ENCODE measurements around the gene EIF4EBP3.

The EIF4EBP3 gene

GRCh38 chr5:140513124-140513523, 34.3 kb upstream of the EIF4EBP3 start:
- TF ChIP-seq MAX (IDR thresholded peaks at IDR 0.05; ENCODE audit: low read depth, low read length) (no peak), MYC (IDR thresholded peaks at IDR 0.05; ENCODE audit: low read depth, low read length) (no peak), POLR2A (IDR thresholded peaks at IDR 0.05; ENCODE audit: extremely low read depth, insufficient read length) (no peak), CTCF (IDR thresholded peaks at IDR 0.05; ENCODE audit: low read depth, low read length) (no peak)
- no peak overlapping the region for H3K4me3 ChIP-seq (ENCODE audit: low read depth, low read length)
- no peak for DNase-seq (ENCODE audit: low read depth)

GRCh38 chr5:140524003-140524402, 23.5 kb upstream of the EIF4EBP3 start:
- H3K4me3 ChIP-seq (ENCODE audit: low read depth, low read length), result no peak overlapping the region
- TF ChIP-seq CTCF (IDR thresholded peaks at IDR 0.05; ENCODE audit: low read depth, low read length) (no peak), MYC (IDR thresholded peaks at IDR 0.05; ENCODE audit: low read depth, low read length) (no peak), MAX (IDR thresholded peaks at IDR 0.05; ENCODE audit: low read depth, low read length) (no peak), POLR2A (IDR thresholded peaks at IDR 0.05; ENCODE audit: extremely low read depth, insufficient read length) (no peak)
- DNase-seq (ENCODE audit: low read depth), result no peak

- DNase-seq (ENCODE audit: low read depth), result no peak
- TF ChIP-seq MAX (IDR thresholded peaks at IDR 0.05; ENCODE audit: low read depth, low read length), result no peak
- TF ChIP-seq MYC (IDR thresholded peaks at IDR 0.05; ENCODE audit: low read depth, low read length), result no peak
- TF ChIP-seq CTCF (IDR thresholded peaks at IDR 0.05; ENCODE audit: low read depth, low read length), result no peak
- TF ChIP-seq POLR2A (IDR thresholded peaks at IDR 0.05; ENCODE audit: extremely low read depth, insufficient read length), result no peak
- no peak overlapping the region for H3K4me3 ChIP-seq (ENCODE audit: low read depth, low read length)
Measured at GRCh38 chr5:140540227-140540626, 7.2 kb upstream of the EIF4EBP3 start.

- DNase-seq (ENCODE audit: low read depth), result no peak
- TF ChIP-seq CTCF (IDR thresholded peaks at IDR 0.05; ENCODE audit: low read depth, low read length), result no peak
- TF ChIP-seq POLR2A (IDR thresholded peaks at IDR 0.05; ENCODE audit: extremely low read depth, insufficient read length), result no peak
- no peak for TF ChIP-seq MYC (IDR thresholded peaks at IDR 0.05; ENCODE audit: low read depth, low read length)
- TF ChIP-seq MAX (IDR thresholded peaks at IDR 0.05; ENCODE audit: low read depth, low read length), result no peak
- H3K4me3 ChIP-seq (ENCODE audit: low read depth, low read length), result no peak overlapping the region
Measured at GRCh38 chr5:140542972-140543371, 4.5 kb upstream of the EIF4EBP3 start.

GRCh38 chr5:140544986-140545385, 2.5 kb upstream of the EIF4EBP3 start:
- DNase-seq (ENCODE audit: low read depth), result no peak
- no peak overlapping the region for H3K4me3 ChIP-seq (ENCODE audit: low read depth, low read length)
- TF ChIP-seq POLR2A (IDR thresholded peaks at IDR 0.05; ENCODE audit: extremely low read depth, insufficient read length) (no peak), MYC (IDR thresholded peaks at IDR 0.05; ENCODE audit: low read depth, low read length) (no peak), CTCF (IDR thresholded peaks at IDR 0.05; ENCODE audit: low read depth, low read length) (no peak), MAX (IDR thresholded peaks at IDR 0.05; ENCODE audit: low read depth, low read length) (no peak)

GRCh38 chr5:140545606-140546005, 1.9 kb upstream of the EIF4EBP3 start:
- no peak overlapping the region for H3K4me3 ChIP-seq (ENCODE audit: low read depth, low read length)
- TF ChIP-seq CTCF (IDR thresholded peaks at IDR 0.05; ENCODE audit: low read depth, low read length) (no peak), MYC (IDR thresholded peaks at IDR 0.05; ENCODE audit: low read depth, low read length) (no peak), MAX (IDR thresholded peaks at IDR 0.05; ENCODE audit: low read depth, low read length) (no peak), POLR2A (IDR thresholded peaks at IDR 0.05; ENCODE audit: extremely low read depth, insufficient read length) (no peak)
- no peak for DNase-seq (ENCODE audit: low read depth)
